Posterior cingulate gyrus (tissue), 11 donors: ENCODE measurements around the gene CNOT2.
"Not testable (repeated sequence)": the region's sequence is repeated elsewhere in the genome, so short reads cannot be mapped to it uniquely, and the experiment has no call there.

Experiments
- DNase-seq, 10 donors: peaks; one replicate each; pipeline versions ENCODE4 v3.0.0 to v3.0.0-alpha.2; 2020 to 2021; ENCODE audit warnings: mixed read lengths in 3 of 10
- intact Hi-C: fragments of 100-400 bp; cut with DNase I; formaldehyde crosslinking; loops from one replicate; pipeline ENCODE4 v1.15.1; 2023

Gene CNOT2

DNA sequence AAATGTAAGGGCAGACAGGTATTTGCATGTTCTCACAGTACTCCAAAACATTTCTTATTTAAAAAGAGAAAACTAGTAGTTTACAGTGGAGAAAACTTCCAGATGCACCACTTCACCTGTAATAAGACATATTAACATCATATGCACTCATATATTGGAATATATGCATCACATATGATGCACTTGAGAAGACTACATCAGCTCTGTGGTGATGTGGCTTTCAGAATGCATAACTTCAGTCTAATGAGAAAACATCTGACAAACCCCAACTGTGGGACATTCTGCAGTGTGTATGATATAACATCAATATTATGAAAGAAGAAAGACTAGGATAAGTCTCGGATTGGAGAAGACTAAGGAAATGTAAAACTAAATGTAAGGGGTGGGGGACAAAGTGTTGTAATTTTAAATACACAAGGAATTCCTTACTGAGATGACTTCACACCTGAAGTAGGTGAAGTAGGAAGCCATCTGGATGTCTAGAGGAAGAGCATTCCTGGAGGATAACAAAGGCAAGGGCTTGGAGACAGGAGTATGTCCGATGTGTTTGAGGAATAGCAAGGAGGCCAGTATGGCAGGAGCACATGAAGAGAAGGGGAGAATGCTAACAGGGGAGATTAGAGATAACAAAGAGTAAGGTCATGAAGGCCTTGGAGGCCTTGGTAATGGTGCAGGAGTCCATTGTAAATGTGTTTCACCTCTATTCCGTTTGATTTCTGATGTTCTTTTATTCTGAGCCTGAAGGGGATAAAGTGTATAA, 49.0 kb downstream of the CNOT2 start:
- intact Hi-C loops = no loop called here
- DNase-seq = no peak

DNA sequence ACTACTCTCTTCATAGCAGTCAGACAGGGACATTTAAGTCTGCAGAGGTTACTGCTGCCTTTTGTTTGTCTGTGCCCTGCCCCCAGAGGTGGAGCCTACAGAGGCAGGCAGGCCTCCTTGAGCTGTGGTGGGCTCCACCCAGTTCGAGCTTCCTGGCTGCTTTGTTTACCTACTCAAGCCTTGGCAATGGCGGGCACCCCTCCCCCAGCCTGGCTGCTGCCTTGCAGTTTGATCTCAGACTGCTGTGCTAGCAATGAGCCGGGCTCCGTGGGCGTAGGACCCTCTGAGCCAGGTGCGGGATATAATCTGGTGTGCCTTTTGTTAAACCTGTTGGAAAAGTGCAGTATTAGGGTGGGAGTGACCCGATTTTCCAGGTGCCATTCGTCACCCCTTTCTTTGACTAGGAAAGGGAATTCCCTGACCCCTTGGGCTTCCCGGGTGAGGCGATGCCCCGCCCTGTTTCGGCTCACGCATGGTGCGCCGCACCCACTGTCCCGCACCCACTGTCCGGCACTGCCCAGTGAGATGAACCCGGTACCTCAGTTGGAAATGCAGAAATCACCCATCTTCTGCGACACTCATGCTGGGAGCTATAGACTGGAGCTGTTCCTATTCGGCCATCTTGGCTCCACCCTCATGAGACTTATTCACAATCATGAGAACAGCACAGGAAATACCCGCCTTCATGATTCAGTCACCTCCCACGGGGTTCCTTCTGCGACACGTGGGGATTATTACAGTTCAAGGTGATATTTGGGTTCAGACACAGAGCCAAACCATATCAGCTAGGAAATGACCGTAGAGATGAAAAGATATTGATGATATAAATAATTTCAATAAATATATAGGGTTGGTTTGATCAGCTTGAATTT, 61.7 kb downstream of the CNOT2 start:
- DNase-seq, intact Hi-C loops: not testable (repeated sequence)

DNA sequence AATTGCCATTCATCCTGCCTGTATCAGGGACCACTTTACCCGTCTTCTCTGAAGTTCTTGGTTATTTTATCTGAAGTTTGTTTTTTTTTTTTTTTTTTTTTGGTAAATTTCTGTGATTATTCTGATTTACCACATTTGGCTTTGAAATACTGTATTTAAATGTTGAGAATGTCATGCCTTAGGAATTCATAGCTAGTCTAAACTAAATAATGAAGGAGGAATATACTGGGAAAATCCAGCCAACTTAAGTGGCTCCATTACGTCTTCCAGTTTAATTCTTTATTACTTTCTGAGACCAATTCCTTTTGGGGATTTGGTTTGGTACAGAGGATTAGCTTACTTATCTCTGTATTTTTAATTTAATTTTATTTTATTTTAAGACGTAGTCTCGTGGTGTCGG, 62.6 kb downstream of the CNOT2 start:
- intact Hi-C loops = no loop called here
- DNase-seq = no peak

DNA sequence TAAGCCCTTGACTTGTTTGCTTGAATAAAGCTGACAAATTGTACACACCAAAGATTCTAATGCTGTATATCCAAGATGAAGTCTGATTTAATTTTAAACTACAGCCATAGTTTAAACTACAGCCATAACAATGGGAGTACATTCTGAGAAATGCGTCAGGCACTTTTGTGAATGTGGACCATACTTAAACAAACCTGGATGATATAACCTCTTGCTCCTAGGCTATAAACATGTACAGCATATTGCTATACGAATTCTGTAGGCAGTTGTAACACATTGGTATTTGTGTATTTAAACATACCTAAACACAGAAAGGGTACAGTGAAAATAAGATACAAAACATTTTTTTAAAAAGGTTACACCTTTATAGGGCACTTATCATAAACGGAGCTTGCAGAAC, 63.4 kb downstream of the CNOT2 start:
- intact Hi-C loops = no loop called here
- no peak for DNase-seq

DNA sequence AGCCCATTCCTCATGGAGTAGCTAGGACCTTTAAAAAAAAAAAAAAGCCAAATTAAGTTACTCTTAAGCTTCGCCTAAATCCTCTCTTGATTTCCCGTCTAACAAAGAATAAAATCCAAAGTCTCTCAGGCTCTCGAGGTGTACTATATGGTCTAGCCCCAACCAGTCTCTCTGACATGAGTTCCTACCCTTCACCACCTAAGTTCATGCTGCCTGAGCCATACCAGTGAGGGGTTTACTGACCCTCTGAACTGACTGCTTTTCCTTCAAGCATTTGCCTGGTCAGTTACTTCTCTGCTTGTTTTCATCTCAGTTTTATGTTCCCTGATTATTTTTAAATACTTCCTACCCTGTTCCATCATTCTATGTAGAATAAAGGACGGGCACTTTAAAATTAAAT, 64.6 kb downstream of the CNOT2 start:
- intact Hi-C loops = no loop called here

DNA sequence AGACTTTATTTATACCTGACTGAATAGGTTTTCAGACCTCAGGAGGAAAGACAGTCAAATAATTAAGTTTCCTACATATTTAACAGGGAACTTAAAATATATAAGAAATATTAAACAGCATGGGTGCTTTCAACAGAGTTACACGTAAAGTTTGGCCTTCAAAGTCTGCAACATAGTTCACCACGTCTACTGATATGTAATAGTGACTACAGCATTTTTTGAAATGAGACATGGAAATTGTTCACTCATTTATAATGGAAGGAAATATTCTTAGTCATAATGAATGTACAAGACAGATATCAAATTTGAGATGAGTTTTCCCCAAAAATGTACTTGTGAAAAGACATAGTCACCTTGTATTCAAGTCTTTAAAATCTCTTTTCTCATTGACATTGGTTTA, 66.1 kb downstream of the CNOT2 start:
- intact Hi-C loops = no loop called here
- no peak for DNase-seq

More for the DNA sequence above, 64.6 kb downstream of the CNOT2 start:
- no peak for DNase-seq

DNA sequence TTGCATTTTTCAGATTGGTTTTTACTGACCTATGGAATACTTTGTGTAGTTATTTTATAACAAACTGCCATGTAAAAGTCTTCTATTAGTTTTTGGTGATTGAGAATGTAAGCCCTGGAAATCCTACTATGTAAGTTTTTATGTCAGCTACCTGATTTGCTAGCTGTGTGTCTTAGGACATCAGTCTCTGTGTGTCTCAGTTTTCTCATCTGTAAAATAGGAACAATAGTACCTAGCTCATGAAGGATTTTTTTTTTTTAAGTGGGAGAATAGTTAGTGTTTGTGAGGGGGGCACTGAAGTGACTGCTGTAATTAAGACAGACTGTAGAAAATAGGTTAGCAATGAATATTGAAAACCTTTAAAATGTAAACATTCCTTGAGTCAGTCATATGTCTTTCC, 70.9 kb downstream of the CNOT2 start:
- intact Hi-C loops = no loop called here
- DNase-seq = no peak

DNA sequence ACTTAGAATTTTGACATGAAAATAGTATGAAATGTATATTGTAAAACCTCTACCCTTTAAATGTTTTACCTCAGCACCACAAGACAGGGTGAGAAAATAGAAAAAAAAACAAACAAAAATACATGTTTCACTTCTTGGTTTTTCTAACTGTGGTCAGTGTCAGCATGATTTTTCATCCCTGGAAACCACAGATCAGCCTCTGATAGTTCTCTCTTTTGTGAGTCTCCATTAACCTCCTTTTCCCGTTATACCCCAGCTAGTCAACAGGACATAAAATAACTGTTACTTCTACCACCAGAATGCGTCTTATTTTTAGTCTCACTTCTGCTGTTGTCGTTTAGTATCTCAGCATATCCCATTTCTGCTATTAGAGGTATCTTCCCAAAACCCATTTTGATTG, 74.5 kb downstream of the CNOT2 start:
- no peak for DNase-seq

DNA sequence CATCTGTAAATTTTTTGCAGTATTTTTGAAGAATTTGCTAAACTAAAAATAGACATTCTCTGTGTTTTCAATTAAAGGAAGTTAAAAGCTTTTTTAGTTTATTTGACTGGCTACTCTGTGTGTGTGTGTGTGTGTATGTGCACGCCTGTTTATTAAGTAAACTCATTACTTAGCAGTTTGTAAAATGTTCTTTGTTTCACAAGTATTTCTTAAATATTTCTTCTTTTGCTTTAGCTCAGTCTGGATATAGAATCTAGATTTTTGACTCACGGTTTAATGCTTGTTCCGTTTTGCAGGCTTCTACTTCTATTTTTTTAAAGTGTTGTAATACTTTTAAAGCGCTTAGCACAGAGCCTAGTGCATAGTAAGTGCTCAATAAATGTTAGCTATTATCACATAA, 76.4 kb downstream of the CNOT2 start:
- intact Hi-C loops = no loop called here
- no peak for DNase-seq

More for the DNA sequence above, 74.5 kb downstream of the CNOT2 start:
- intact Hi-C loops = no loop called here

DNA sequence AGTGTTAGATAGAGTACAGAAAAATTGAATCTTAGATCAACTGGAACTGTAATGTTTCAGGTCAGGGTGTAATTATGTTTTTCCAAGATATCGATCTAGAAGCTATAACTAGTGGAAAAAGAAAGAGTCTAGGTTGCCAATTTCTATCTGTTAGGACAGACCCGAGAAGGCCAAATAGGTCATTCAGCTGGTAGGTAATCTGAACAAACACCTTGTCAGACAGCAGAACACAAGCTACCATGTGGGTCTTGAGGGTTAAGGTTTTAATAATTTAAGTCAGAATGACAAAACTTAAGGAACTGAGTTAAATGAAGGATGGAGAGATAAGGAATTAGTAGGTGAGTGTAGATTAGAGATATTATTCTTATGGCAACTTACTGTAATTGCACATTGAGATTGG, 78.0 kb downstream of the CNOT2 start:
- no peak for DNase-seq
- intact Hi-C loops = no loop called here

DNA sequence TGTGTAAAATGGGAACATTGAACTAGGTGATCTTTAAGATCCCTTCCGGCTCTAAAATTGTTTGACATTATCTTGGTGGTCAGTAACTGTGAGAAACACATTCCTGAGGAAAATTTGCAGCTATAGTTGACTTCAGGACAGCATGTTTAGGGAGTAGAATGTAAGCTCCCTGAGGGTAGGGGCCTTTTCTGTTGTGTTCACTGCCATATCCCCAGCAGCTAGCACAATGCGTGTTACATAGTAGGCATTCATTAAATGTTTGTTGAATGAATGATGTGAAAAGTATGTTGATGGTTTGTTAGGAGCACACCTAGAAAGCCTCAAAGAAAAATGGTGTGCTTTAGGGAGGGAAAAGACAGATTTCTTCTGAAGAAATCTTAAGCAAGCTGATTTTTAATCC, 84.3 kb downstream of the CNOT2 start:
- intact Hi-C loops = no loop called here

DNA sequence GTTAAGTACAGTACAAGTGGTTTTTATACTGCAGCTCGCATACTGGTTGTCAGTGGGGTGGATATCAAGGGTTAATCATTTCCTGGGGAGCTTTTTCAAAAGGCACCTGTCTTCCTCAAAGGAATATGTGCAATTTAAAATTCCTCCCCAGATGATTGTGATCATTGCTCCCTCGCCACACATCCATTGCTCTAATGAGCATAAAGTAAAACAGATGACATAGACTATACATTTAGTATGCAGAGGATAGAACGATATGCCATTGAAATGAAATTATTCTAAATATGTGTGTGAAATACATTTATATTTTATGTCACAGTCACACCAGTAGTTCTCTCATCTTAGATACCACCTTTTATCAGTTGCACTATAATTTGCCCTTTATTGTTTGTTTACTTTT, 86.5 kb downstream of the CNOT2 start:
- DNase-seq = no peak
- intact Hi-C loops = no loop called here

More for the DNA sequence above, 84.3 kb downstream of the CNOT2 start:
- no peak for DNase-seq

DNA sequence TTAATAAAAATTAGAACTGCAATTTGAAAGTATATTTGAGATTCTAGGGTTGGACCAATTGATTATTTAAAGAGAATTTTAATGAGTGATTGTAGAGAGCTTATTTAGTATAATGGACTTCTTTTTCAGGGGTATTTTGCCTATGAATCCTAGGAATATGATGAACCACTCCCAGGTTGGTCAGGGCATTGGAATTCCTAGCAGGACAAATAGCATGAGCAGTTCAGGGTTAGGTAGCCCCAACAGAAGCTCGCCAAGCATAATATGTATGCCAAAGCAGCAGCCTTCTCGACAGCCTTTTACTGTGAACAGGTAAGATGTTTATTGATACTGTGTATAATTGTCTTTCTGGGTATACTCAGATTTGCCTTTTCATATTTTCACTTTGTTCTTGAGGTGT, 86.9 kb downstream of the CNOT2 start:
- no peak for DNase-seq
- intact Hi-C loops = no loop called here

DNA sequence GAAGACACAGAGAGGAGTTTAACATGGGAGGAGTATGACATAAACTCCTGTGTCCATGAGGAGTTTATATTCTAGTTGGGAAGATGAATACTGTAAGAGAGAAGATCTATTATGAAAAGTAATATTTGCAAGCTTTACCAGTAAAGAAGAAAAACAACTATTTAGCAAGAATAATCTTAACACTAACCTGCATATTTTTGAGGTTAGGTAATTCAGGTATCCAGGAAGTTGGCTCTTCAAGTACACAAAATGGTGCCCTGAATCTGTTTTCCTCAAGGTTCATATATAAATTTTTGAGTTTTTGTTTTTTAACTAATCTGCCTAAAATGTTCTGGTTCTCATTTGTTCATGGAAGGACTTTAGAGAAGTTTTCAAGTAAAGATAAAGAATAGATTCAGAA, 89.0 kb downstream of the CNOT2 start:
- intact Hi-C loops = no loop called here
- no peak for DNase-seq

DNA sequence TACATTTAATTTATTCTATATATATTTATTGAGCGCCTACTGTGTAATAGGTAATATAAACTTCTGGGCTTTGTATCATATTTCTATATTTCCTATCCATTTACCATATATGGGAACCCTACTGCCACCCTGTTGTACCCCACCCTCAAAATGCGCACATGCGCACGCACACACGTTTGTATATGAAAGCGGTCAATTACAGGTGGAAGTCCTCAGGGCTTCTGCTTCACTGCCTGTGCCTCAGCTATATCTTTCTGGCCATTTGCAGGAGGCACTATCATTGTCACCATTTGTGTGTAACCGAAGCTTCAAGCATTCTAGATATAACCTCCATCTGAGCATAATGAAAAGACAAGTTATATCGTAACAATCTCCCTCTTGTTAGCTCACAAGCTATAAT, 91.5 kb downstream of the CNOT2 start:
- intact Hi-C loops = no loop called here
- peak in 1 of 10 donors; percentile 50 for DNase-seq

DNA sequence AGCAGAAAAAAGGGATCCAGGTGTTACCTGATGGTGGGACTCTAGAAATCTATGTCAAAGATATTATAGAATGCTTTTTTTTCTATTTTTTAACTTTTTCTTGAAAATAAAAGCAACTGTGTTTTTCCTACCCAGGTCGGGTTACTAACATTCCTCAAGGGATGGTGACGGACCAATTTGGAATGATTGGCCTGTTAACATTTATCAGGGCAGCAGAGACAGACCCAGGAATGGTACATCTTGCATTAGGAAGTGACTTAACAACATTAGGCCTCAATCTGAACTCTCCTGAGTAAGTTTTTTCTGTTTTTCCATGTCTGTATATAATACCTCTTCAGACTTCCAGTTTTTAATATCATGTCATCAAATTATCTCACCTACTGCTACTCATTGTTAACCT, 95.3 kb downstream of the CNOT2 start:
- intact Hi-C loops = no loop called here
- DNase-seq = no peak

DNA sequence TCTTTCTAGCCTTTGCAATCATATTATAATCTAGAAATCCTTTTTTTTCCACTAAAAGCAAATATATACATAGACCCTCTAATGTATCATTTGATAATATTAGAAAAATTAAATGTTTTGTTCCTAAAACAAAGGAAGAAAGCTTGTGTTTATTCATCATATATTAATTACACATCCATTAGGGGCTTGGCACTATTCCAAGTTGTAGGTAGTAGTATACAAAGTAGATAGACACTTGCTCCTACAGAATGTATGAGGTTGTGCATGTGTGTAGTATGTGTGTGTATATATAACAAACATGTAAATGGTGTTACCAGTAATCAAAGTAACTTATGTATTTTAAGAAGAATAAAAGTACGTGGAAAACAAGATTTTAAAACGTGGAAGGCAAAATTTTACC, 107.8 kb downstream of the CNOT2 start:
- intact Hi-C loops = no loop called here
- no peak for DNase-seq

DNA sequence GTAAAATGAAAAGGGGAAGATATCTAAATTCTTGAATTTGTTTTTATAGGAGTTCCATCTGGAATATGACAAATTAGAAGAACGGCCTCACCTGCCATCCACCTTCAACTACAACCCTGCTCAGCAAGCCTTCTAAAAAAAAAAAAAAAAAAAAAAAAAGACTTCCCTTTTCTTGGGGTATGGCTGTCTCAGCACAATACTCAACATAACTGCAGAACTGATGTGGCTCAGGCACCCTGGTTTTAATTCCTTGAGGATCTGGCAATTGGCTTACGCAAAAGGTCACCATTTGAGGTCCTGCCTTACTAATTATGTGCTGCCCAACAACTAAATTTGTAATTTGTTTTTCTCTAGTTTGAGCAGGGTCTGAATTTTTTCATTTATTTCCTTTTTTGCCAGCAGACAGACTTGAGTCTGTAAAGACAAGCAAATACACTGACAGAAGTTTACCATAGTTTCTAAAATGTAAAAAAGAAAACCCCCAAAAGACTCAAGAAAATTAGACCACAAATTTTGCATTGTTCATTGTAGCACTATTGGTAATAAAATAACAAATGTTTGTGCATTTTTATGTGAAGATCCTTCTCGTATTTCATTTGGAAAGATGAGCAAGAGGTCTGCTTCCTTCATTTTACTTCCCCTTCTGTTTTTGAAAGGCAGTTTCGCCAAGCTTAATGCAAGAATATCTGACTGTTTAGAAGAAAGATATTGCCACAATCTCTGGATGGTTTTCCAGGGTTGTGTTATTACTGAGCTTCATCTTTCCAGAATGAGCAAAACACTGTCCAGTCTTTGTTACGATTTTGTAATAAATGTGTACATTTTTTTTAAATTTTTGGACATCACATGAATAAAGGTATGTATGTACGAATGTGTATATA, 110.8 kb downstream of the CNOT2 start:
- DNase-seq = no peak
- intact Hi-C loops = no loop called here

DNA sequence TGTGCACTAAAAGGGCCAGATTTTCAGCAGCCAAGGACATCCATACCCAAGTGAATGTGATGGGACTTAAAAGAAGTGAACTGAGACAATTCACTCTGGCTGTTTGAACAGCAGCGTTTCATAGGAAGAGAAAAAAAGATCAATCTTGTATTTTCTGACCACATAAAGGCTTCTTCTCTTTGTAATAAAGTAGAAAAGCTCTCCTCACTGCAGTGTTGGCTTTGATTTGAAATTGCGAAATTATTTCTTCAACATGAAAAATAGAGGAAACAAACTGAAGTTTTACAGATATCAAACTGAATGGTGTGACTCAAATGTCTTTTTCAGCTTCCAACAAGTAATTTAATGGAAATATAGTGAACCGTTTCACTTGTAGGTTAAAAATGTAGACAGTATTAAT, 111.6 kb downstream of the CNOT2 start:
- no peak for DNase-seq
- intact Hi-C loops = no loop called here

DNA sequence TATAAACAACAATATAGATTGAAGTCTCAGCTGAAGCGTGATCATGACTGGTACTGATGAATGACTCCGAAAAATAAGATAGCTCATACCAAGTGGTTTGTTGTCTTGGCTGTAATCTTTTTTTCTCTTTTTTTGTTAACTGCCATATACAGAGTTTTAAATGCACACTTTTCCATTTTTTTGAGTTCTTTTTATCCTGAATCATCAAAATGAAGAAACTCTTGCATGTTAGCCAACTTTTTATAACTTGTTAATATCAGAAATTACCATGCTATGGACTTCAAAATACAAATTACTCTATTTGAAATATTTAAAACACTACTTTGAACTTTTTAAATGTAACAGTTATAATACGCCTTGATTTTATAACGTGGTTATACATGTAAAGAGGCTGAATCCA, 112.7 kb downstream of the CNOT2 start:
- no peak for DNase-seq
- intact Hi-C loops = no loop called here
